B cell (primary cell): ENCODE data around the gene PPP2R3A. TPM values are rescaled to one million over a fixed set of nuclear protein-coding genes. Genes with fewer than 3 reads are reported as not detected.

Source experiments
- ATAC-seq: fragments of 200-7000 bp; cut with Tn5 transposase; one replicate; pipeline ENCODE4 v1.10.0; 2021; ENCODE audit warnings: low read depth, mild to moderate bottlenecking, moderate number of reproducible peaks, moderate library complexity
- CTCF ChIA-PET: fragments of 350-600 bp; sonication (Branson Sonifier 250); formaldehyde crosslinking; loops from one replicate; lab custom pipeline; 2021; ENCODE audit warnings: antibody characterized with exemption, inconsistent platforms; lab: Charles Lee
- POLR2A ChIA-PET: fragments of 350-600 bp; sonication (Branson Sonifier 250); formaldehyde crosslinking; loops from one replicate; lab custom pipeline; 2021; ENCODE audit warnings: antibody characterized with exemption; lab: Charles Lee
- DNase-seq: peaks from one replicate; pipeline ENCODE4 v3.0.0; 2013
- H2AFZ ChIP-seq: 2 replicates; pipeline ENCODE4 v1.6.1; 2012; ENCODE audit warnings: mild to moderate bottlenecking, low read depth, low read length; ENCODE audit not compliant: insufficient read depth, poor library complexity, severe bottlenecking
- H3K27ac ChIP-seq, 2 donors: 1 replicate in 1 of 2; 2 replicates in 1 of 2; pipeline ENCODE4 v1.5.1; 2012 to 2013; ENCODE audit warnings: low read length in 2 of 2, mild to moderate bottlenecking in 2 of 2, moderate library complexity in 1 of 2
- H3K27me3 ChIP-seq, 4 experiments: fragments of 200-600 bp in 1 of 4; sonication (generic) in 1 of 4; replicated peaks in 1 of 4; 1 replicate in 2 of 4; 2 replicates in 2 of 4; pipeline versions ENCODE4 v1.6.1 to v1.7.0; 2013 to 2016; ENCODE audit warnings: low read length in 3 of 4, mild to moderate bottlenecking in 2 of 4, mixed read lengths in 1 of 4, moderate library complexity in 1 of 4; ENCODE audit not compliant: insufficient read depth in 4 of 4, control insufficient read depth in 3 of 4; ENCODE audit errors: control extremely low read depth in 1 of 4
- H3K36me3 ChIP-seq, 2 experiments: replicated peaks in 1 of 2; 1 replicate in 1 of 2; 2 replicates in 1 of 2; pipeline versions ENCODE4 v1.6.1 to v1.7.1; 2013; ENCODE audit warnings: low read length in 1 of 2; ENCODE audit not compliant: insufficient read depth in 2 of 2, control insufficient read depth in 1 of 2; ENCODE audit errors: control extremely low read depth in 1 of 2, extremely low read depth in 1 of 2
- H3K4me1 ChIP-seq, 2 donors: fragments of 200-600 bp in 1 of 2; sonication (generic) in 1 of 2; 1 replicate in 1 of 2; 2 replicates in 1 of 2; pipeline versions ENCODE4 v1.5.1 to v1.6.1; 2013 to 2017; ENCODE audit warnings: low read length in 2 of 2; ENCODE audit not compliant: control insufficient read depth in 2 of 2, insufficient read depth in 2 of 2
- H3K4me2 ChIP-seq: replicated peaks from 2 replicates; pipeline ENCODE3; 2012; ENCODE audit warnings: mild to moderate bottlenecking, low read depth, low read length; ENCODE audit not compliant: poor library complexity, severe bottlenecking
- H3K4me3 ChIP-seq, 5 experiments: fragments of 200-600 bp in 1 of 5; sonication (generic) in 1 of 5; 1 replicate in 3 of 5; 2 replicates in 2 of 5; pipeline versions ENCODE4 v1.5.1 to v1.7.0; 2011 to 2016; ENCODE audit warnings: low read length in 4 of 5, mild to moderate bottlenecking in 4 of 5, low read depth in 2 of 5, control low read depth in 1 of 5, moderate library complexity in 1 of 5; ENCODE audit not compliant: insufficient read depth in 1 of 5; ENCODE audit errors: control extremely low read depth in 1 of 5, extremely low read depth in 1 of 5
- H3K79me2 ChIP-seq: fragments of 200-600 bp; sonication (generic); one replicate; pipeline ENCODE4 v1.6.0; 2016; ENCODE audit warnings: low read length; ENCODE audit not compliant: control insufficient read depth, insufficient read depth
- H3K9ac ChIP-seq: fragments of 200-600 bp; sonication (generic); 2 replicates; pipeline ENCODE4 v1.6.1; 2017; ENCODE audit warnings: mild to moderate bottlenecking, low read length, moderate library complexity
- H3K9me3 ChIP-seq, 3 donors: one replicate each; pipeline versions ENCODE4 v1.6.1 to v1.7.1; 2013; ENCODE audit warnings: low read length in 2 of 3; ENCODE audit not compliant: control insufficient read depth in 2 of 3, insufficient read depth in 1 of 3; ENCODE audit errors: control extremely low read depth in 1 of 3
- H4K20me1 ChIP-seq: 2 replicates; pipeline ENCODE4 v1.6.0; 2012; ENCODE audit warnings: mild to moderate bottlenecking, low read length; ENCODE audit not compliant: insufficient read depth, control insufficient read depth, poor library complexity, severe bottlenecking
- H3K27ac Mint-ChIP-seq: one replicate; pipeline ENCODE4 v1.8.0; 2021; ENCODE audit warnings: mixed read lengths
- H3K27me3 Mint-ChIP-seq: one replicate; pipeline ENCODE4 v1.8.0; 2021; ENCODE audit warnings: mixed read lengths
- H3K4me1 Mint-ChIP-seq: one replicate; pipeline ENCODE4 v1.8.0; 2021; ENCODE audit warnings: mixed read lengths
- H3K4me3 Mint-ChIP-seq: one replicate; pipeline ENCODE4 v1.8.0; 2021; ENCODE audit warnings: mixed read lengths
- H3K9me3 Mint-ChIP-seq: one replicate; pipeline ENCODE4 v1.8.0; 2022; ENCODE audit warnings: mixed read lengths; ENCODE audit not compliant: insufficient read depth
- CTCF ChIP-seq: fragments of 200-600 bp; IDR thresholded peaks from one replicate; pipeline ENCODE4 v1.8.0; 2022; ENCODE audit warnings: antibody characterized with exemption, mild to moderate bottlenecking
- EZH2 ChIP-seq: IDR thresholded peaks from 2 replicates; pipeline ENCODE4 v1.6.1; 2012; ENCODE audit warnings: borderline replicate concordance, low read depth, mild to moderate bottlenecking, moderate library complexity, low read length; ENCODE audit not compliant: insufficient read depth, poor library complexity, severe bottlenecking
- WGBS: methylation state at CpG from one replicate; pipeline ENCODE4 v1.1.5; 2013; ENCODE audit warnings: missing lambda C conversion rate; ENCODE audit not compliant: insufficient coverage; 5-methylcytosine and 5-hydroxymethylcytosine counted together
- intact Hi-C: fragments of 100-400 bp; cut with micrococcal nuclease; formaldehyde crosslinking; loops from one replicate; pipeline ENCODE4 v1.10.0; 2022
- polyA plus RNA-seq: library from polyadenylated mRNA; depleted of rRNA; stranded (reverse); fragments of >200 nt; gene quantifications from 2 replicates; pipeline ENCODE4 v1.2.3, GENCODE V29; 2012
- total RNA-seq, 2 donors: library from RNA; stranded (reverse); fragments of 120-200 nt in 1 of 2; gene quantifications; 1 replicate in 1 of 2; 2 replicates in 1 of 2; pipeline versions ENCODE4 v1.2.3 to v1.2.4, GENCODE V29; 2013 to 2022

Gene PPP2R3A
- total and polyA plus RNA-seq, 2 donors (not counting 1 experiment from before 2014, with no cell fraction given) = 0.03 to 0.22 TPM

DNA sequence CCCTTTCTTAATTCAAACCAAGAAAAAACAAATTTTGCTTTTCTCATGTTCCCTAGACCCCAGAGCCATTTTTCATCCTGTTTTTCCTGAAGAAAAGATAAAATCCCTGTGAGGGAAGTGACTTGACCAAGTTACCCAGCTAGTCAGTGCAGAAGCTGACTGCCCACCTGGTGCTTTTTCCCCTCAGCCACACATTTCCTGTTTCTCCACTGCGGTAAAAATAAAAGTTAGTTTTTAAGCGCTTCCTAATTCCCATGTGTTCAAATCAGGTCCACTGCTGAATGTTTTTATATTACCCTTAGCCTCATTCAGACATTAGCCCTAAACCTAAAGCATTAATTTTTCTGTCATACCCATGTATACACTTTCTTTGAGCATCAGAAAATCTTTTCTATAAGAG, 26.1 kb downstream of the PPP2R3A start:
- DNase-seq = no peak
- intact Hi-C loops = no loop called here
- H3K79me2 ChIP-seq = no peaks in the 10 kb centered on the region
- H3K4me3 Mint-ChIP-seq = no peak overlapping the region
- no CpG with 5 or more reads among the region's 2 CpGs for WGBS
- H3K36me3 ChIP-seq = no peaks in the 10 kb centered on the region
- no peaks in the 10 kb centered on the region for H3K9me3 Mint-ChIP-seq
- ChIA-PET POLR2A (no interaction called here), CTCF (no interaction called here)
- H3K9me3 ChIP-seq = no peaks in the 10 kb centered on the region
- no peaks in the 10 kb centered on the region for H4K20me1 ChIP-seq
- no peak for ATAC-seq
- H3K27ac ChIP-seq = no peak overlapping the region
- TF ChIP-seq EZH2 = no peak
- TF ChIP-seq CTCF = no peak
- H3K4me3 ChIP-seq = no peak overlapping the region
- no peak overlapping the region for H2AFZ ChIP-seq
- no peaks in the 10 kb centered on the region for H3K4me1 Mint-ChIP-seq
- no peak overlapping the region for H3K9ac ChIP-seq
- peaks cover 0 to 2% (median 0%) of the 10 kb centered on the region in 4 experiments for H3K27me3 ChIP-seq
- no peak overlapping the region for H3K27ac Mint-ChIP-seq
- no peaks in the 10 kb centered on the region for H3K4me1 ChIP-seq
- peaks cover 9% of the 10 kb centered on the region for H3K27me3 Mint-ChIP-seq
- no peak overlapping the region for H3K4me2 ChIP-seq

DNA sequence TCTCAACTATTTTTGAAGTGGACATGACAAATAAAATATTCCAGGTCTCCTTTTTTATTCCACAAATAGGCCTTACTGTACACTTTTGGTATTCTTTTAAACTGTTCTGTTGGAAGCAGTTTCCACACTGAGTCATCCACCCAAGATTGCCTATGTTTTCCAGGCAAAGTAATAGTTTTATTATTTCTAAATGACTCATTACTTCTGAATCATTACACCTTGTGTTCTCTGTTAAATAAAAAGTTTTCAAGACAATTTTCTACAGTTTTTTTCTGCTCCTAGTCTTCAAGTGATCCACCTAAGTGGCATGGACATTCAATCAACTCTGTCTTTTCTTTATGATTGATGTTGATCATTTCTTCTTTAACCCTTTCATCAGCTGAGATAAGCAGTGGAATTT, 26.5 kb downstream of the PPP2R3A start:
- no peak overlapping the region for H3K4me2 ChIP-seq

More for the DNA sequence above, 26.5 kb downstream of the PPP2R3A start:
- H3K4me1 ChIP-seq = no peaks in the 10 kb centered on the region
- intact Hi-C loops = no loop called here
- Mint-ChIP-seq H3K4me1 (no peaks in the 10 kb centered on the region), H3K27ac (no peak overlapping the region), H3K4me3 (no peak overlapping the region), H3K27me3 (peaks cover 9% of the 10 kb centered on the region), H3K9me3 (no peaks in the 10 kb centered on the region)
- peaks cover 0 to 2% (median 0%) of the 10 kb centered on the region in 4 experiments for H3K27me3 ChIP-seq
- H4K20me1 ChIP-seq = no peaks in the 10 kb centered on the region
- no peaks in the 10 kb centered on the region for H3K9me3 ChIP-seq
- no peak overlapping the region for H2AFZ ChIP-seq
- ATAC-seq (no peak), DNase-seq (no peak)
- no peak overlapping the region for H3K27ac ChIP-seq
- TF ChIP-seq CTCF = no peak
- no peak for TF ChIP-seq EZH2
- H3K9ac ChIP-seq = no peak overlapping the region
- POLR2A ChIA-PET = no interaction called here
- H3K79me2 ChIP-seq = no peaks in the 10 kb centered on the region
- no peaks in the 10 kb centered on the region for H3K36me3 ChIP-seq
- CTCF ChIA-PET = no interaction called here
- H3K4me3 ChIP-seq = no peak overlapping the region
